HG02852 (cell line): ENCODE data around the gene CLSTN2.

ENCODE experiments used
- ATAC-seq: cut with Tn5 transposase; IDR thresholded peaks from one replicate; pipeline ENCODE4 v1.9.1; 2021; ENCODE audit warnings: mild to moderate bottlenecking, moderate library complexity; ENCODE audit not compliant: unreplicated experiment

CLSTN2 gene

DNA sequence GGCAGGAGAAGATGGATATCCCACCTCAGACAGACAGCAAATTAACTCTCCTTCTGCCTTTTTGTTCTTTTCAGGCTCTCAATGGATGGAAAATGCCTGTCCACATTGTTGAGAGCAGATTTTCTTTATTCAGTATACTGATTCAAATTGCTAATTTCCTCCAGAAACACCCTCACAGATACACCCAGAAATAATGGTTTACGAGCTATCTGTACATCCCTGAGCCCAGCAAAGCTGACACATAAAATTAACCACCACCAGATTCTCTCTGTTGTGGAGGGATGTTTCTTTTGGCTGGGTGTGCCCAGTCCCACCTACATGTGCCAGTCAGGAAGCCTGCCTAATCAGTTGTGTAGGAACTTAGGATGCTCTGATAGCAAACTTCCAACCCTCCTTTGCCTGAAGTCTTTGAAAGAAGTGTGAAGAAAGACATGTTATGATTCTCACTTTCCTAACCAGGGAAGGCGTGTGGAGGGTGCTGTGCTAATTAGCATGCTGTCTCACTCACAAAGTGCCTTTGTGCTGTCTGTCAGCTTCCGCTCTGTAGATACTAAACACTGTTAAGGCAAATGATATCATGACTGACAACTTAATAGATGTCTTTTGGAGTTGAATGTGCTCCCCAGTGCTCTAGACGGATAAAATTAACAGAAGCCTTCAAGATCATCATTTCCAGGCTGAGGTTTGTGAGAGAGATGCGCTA, 208.5 kb downstream of the CLSTN2 start:
- ATAC-seq = no peak

DNA sequence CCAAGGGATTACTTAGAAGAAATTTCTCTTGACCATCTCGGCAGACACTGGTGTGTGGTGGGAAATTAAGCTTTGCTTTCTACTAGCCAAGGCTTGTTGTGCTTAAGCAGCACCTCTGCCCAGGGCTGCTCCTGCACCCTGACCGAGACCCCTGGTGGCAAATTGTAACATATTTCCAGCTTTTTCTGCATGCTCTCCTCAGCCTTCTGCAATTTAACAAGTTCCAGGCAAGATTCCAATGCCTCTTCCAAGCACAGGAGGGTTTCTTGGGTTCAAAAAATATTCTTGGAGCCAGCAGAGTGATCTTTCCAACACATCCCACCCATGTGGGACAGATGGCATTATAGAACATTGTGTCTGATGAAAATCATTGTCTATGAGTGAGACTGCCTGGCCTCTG, 210.5 kb downstream of the CLSTN2 start:
- no peak for ATAC-seq

DNA sequence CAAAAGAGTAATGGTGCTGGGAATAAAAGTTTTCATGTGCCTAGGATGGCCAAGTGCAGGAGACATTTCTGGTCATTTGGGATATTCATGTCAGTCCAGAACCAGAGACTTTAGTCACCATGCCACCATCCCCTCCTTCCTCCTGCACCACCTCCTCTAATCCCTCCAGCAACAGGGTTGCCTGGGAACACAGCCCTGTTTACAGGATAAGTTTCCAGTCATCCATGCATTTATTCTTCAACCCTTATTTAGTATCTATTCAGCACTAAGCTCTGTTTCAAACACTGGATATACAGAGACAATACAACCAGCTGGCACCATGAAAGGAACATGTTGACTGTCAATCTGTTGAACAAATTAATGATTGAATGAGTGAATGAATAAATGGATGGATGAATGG, 211.7 kb downstream of the CLSTN2 start:
- no peak for ATAC-seq

DNA sequence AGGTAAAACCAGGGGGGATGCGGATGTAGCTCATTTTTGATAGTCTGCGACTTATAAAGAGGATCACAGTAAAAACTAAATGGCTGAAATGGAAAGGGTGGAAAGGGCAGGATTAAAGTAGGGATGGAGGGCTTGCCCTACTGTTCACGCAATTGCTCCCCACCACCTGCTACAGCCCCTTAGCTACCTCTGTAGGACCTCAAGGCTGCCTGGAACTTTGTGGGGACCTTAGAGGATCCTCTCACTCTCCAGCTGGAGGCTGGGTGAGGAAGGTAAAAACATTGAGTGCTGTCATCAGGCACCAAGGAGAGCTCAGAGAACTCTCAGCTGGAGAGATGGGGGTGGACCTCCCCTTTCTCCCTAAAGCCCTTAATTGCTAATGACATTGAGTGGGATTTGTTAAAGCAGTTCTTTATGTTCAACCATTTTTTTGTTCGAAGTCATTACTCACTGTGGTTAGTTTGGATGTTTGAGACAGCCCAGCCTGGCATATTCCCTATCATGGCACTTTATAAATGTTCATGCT, 213.0 kb downstream of the CLSTN2 start:
- ATAC-seq = no peak

DNA sequence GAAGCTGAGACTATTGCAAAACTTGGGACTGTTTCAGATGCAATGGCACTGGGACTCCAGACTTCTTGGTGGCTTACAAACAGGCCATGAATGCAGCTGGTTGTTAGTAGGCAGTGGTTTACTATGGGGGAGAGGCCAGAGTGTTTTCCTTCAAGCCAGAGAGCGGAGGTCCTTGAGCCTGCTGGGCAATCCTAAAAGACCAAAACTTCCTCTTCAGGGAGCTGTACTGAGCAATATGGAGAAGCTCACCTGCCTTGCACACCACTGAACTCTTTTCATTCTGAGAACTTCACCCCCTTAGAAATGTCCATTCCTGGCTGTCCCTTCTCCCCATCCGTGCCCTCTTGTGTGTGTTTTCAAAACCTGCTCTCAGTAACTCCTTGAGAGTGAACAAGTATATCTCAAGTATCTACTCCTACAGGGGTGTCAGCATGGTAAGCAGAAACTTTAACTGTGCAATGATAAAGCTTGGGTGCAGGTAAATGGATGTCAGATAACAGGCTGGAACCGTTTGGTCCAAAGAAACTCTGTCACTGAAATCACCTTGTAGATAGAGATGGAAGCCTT, 213.9 kb downstream of the CLSTN2 start:
- no peak for ATAC-seq

DNA sequence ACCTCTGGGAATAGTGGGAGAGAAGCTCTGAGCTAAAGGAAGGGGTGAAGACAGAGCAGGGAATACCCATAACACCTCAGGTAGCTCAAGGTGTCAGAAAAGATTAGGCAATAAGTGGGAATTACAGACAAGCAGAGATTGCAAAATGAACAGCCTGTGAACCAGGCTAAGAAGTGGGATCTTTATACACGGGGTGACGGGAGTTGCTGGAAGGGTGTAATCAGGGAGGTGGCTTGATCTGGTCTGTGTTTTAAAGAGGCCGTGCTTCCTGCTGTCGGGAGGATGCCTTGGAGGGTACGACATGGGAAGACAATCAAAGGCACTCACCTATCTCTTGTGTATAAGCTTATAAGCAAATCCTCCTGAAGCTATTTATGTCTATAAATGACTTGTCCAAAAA, 216.3 kb downstream of the CLSTN2 start:
- ATAC-seq = no peak

DNA sequence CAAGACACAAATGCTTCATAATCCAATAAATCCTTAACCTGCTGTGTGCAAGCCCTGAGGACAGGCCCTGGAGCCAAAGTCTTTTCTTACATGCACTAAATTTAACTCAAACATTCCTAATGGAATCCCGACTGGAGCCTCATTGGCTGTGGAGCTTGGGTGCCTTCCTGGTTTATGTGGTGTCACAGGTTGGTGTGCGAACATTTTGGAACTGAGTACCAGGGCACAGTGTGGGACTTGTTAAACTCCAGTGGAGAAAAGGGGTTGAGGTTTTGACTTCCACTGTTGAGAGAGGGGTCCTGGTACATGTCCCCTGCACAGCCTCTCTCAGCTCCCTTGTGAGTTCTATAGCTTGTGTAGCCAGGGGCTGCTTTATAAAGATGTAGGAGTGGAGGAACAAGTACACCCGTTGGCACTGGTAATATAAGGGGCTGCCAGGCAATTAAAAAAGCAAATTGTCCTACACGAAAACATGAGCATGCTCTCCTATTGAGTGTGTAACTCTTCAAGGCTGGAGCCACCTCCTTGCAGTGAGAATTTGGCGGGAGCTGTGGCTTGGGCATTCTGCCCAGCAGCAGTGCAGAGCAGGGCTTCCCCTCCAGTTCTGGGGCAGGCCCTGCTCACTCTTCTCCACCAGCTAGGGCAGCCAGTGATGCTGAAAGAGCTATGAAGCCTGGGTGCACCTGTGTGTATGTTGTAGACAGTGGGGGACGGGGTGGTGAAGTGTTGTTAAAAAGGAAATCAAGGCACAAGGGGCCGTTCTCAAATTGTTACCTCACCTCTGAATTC, 218.1 kb downstream of the CLSTN2 start:
- no peak for ATAC-seq

DNA sequence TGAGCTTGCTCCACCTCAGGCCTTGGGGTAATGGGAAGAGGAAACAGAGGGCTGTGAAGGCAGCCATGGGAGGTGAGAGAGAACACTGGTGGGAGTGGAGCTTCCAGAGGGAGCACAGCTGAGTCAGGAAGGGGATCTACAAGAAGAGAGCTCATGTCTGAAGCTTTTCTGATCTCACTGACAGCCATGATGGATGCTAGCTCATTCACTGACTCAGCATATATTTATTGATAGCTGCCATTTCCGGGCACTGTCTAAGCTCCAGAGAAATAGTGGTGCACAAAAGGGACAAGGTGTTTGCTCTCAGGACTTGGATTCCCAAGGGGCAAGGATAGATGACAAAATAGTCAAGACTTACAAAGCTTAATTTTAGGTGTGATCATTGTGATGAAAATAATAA, 218.8 kb downstream of the CLSTN2 start:
- ATAC-seq = no peak

DNA sequence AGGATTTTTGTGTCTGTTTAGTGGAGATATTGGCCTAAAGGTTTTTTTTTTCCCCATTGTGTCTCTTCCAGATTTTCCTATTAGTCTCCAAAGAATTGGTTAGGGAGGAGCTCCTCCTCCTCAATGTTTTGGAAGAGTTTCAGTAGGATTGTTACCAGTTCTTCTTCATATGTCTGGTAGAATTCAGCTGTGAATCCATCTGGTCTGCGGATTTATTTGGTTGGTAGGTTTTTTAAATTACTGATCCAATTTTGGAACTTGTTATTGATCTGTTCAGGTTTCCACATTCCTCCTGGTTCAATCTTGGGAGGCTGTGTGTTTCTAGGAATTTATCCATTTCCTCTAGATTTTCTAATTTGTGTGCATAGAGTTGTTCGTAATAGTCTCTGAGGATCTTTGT, 222.2 kb downstream of the CLSTN2 start:
- no peak for ATAC-seq

DNA sequence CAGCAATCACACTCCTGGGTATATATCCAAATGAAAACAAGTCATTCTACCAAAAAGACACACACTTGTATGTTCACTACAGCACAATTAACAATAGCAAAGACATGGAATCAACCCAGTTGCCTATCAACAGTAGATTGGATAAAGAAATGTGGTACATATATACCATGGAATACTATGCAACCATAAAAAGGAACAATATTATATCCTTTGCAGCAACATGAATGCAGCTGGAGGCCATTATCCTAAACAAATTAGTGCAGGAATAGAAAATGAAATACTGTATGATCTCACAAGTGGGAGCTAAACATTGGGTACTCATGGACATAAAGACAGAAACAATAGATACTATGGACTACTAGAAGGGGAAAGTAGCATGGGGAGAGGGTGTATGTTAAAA, 224.7 kb downstream of the CLSTN2 start:
- ATAC-seq = no peak

DNA sequence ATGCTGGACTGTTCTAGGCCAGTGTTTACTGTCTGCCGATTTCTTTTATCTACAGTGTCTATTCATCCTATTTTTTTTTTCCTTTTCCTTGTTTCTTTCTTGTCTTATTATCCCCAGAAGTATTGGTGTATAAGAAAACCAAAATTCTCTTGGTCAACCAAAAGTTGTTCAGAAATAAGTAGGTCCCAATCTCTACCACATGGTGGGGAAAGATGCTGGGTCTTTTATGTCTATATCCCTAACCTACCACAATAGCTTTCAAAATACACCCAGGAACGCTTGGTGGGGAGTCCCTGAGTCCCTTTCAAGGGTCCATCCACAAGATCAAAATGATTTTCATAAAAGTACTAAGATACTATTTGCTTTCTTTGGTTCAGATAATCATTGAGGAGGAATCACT, 225.6 kb downstream of the CLSTN2 start:
- no peak for ATAC-seq

DNA sequence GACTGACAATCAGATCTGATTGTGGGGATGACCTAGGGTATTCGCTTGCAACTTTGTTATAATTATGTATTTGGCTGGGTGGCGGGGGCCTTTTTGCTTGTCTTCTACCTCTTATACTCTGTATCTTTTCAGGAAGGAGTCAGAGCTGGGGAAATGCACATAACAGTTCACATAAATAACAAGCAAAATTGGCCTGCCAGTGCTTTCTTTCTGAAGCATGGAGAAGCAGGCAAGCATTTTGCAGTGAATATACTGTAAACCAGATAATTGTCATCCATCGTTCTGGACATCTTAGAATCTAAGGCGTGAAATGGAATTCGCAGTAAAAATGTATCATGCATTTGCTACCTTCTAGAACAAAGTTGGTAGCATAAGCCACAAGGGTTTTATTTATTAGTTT, 227.6 kb downstream of the CLSTN2 start:
- no peak for ATAC-seq

DNA sequence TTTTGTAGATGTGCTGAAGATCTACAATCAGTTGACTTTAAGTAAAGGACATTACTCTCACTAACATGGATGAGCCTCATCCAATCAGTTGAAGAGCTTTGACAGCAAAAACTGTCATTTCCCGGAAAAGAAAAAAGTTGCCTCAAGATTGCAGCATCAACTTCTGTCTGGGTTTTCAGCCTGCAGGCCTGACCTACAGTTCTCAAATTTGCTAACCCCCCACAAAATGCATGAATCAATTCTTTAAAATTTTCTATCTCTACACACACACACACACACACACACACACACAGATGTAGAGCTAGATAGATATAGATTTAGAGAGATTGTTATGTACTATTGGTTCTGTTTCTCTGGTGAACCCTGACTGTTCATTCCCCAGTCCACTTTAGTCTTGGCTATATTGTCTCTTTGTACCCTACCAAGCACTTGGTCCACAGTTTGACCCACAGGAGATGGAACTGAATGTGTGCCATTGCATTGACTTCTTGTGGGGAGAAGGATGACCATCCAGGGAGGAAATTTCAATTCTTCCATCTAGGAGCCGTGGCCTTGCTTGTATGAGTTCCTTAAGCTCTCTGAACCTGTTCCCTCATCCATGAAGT, 228.3 kb downstream of the CLSTN2 start:
- ATAC-seq = no peak

DNA sequence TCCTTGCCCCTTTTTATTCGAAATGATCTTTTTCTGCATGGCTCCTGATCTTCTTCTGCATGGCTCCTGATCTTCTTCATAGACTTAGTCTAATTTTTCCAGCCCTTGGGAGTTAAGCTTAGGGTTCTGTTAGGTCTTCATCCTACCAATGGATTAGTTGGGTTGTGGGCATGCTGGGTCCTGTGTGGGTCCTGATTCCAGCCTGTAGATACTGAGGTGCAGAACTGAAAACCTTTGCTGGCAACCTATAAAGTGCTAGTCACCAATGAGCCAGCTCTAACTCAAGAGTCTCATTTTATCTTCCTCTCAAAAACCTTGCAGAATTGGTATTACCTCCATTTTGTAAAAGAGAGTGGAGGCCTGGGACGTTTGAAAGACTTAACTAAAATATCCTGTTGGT, 229.2 kb downstream of the CLSTN2 start:
- ATAC-seq = no peak

DNA sequence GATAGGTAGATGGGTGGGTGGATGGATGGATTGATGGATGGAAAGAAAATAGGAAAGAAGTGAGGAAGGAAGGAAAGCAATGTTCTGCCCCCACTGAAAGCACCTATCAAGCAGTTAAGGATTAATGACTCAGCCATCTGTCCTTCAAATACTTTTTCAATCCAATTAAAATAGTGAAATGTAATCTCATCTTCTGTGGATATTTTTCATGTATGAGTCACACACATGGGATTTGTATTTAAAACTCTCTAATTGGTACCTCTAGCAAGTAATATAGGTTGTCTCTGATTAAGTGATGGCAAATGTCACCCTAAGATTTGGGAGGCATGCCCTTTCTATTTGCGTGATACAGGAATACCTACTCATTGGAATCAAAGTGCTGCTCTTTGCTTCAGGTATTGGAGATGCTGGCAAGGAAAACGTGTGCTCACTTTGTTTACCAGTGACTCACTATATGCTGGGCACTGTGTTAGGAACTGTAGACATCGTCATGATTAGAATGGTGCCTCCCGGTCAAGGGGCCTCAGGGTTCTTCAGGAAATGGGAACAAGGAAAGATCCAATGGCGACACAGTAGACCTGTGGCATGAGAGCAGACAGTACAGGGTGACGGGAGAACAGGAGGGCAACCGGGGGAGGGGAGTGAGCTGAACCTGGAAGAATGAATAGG, 230.1 kb downstream of the CLSTN2 start:
- ATAC-seq = no peak

DNA sequence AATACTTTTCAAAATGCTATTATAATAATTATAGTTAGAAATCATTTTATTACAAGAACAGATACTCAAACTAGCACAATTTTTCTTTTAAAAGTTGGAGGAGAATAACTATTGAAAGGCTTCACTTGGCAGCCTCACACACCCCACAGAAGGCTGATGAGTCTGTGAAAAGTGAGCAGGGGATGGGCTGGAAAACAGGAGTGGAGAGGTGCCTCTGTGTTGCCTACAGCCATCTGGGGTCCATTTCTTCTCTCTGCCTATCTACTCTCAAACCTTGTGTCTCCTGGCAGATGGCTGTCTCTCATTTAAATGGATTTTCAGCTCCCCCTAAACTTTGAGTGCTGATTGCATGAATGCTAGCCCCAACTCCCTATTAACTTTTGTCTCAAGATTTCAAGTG, 230.8 kb downstream of the CLSTN2 start:
- no peak for ATAC-seq

DNA sequence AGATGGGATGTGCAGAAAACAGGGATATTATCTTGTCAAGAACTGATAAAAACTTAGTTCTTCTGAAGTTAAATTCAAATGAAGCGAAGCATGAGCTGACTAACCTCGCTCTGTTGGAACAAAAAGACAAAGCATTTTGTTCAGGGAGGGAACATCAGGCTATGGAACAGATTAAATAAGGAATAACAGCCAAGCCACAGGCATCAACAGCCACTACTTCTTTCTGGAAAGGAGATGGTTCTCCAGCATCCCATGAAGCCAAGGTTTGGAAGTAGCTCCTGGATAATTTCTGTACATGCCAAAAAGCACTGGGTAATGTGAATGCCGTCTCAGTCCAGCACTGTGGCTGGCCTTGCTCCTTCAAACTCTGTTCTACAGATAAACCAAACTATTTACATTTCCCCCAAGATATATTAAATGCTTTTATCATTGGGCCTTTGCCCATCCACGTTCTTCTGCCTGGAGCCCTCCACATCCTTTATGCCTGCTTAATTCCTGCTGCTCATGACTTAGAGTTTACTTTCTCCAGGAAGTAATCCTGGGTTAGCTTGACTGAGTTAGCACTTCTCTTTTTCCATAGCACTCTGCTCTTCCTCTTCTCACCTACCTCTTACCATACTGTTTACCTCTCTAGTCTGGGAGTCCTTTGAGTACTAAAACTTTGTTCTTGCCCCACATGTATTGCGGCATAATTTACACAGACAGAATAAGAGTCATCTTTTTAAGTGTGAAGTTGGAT, 232.0 kb downstream of the CLSTN2 start:
- ATAC-seq = no peak

DNA sequence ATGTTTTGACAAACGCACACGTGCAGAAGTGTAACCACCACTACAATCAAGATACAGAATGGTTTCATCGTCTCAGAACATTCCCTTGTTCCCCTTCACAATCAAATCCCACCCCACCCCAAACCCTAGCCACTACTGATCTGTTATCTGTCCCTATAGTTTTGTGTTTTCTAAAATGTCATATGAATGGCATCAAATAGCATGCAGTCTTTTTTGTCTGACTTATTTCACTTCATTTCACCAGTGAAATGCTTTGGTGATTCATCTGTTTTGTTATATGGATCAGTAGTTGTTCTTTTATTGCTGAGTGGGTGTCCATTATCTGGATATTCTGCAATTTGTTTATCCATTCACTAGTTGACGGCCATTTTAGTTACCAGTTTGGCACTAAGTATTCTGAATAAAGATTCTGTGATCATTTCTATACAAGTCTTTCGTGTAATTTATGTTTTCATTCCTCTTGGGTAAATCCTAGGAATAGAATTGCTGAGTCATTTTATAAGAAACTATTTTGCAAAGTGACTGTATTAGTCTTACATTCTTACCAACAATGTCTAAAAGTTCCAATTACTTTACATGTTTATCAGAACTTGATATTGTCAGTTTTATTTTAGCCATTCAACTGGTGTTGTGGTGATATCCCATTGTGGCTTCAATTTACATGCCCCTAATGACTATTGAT, 232.8 kb downstream of the CLSTN2 start:
- ATAC-seq = no peak

DNA sequence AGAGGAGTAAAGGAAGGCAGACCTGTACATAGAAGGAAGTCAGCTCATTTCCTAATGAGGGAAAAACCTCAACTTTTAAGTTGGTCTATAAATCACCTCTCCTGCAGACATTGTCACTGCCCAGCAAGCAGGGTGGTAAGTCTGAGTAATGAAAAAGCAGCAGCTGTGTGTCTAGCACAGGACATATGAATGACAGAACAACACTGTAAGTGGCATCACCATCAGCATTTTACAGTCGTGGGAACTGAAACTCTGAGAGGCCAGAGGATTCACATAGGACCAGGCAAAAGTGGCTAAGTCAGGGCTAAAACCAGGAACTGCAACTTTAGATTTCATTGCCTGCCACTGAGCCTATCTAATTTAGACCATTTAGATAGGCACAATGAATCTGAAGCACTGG, 235.6 kb downstream of the CLSTN2 start:
- peak; percentile 96 for ATAC-seq

DNA sequence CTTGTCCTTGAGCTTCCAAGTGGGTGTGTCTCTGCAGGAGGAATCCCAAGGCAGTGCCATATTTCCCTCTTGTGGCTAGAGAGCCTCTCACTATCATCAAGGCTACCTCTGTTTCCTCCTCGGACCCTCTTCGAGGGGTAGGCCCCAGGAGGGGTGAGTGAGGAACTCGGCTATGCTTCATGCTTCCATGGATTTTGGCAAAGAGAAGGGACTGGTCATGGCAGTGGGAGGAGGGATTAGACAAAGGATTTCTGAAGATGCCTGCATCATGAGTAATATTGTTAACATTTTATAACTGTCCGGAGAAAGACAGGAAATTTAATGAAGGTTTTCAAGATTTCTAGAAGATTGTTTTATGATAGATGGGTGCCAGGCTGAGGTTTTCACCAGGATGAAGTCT, 241.5 kb downstream of the CLSTN2 start:
- no peak for ATAC-seq
